Endodermal cell (in vitro differentiated cells): ENCODE results near the gene TMA16. TPM values are rescaled to one million over a fixed set of nuclear protein-coding genes. Genes with fewer than 3 reads are reported as not detected.

Experiments
- DNase-seq: peaks from one replicate; pipeline ENCODE4 v3.0.0-alpha.2; 2017
- H3K27ac ChIP-seq: 2 replicates; pipeline ENCODE4 v1.5.1; 2013; ENCODE audit warnings: mild to moderate bottlenecking, low read depth, low read length, moderate library complexity
- H3K27me3 ChIP-seq: 2 replicates; pipeline ENCODE4 v1.6.1; 2013; ENCODE audit warnings: mild to moderate bottlenecking, low read length, moderate library complexity; ENCODE audit not compliant: insufficient read depth, control insufficient read depth, poor library complexity, severe bottlenecking
- H3K36me3 ChIP-seq: 2 replicates; pipeline ENCODE4 v1.7.0; 2013; ENCODE audit warnings: mild to moderate bottlenecking, low read length, moderate library complexity; ENCODE audit not compliant: control insufficient read depth, insufficient read depth
- H3K4me1 ChIP-seq: one replicate; pipeline ENCODE4 v1.7.0; 2013; ENCODE audit warnings: low read length; ENCODE audit not compliant: control insufficient read depth, insufficient read depth
- H3K4me3 ChIP-seq: 2 replicates; pipeline ENCODE4 v1.5.1; 2013; ENCODE audit warnings: mild to moderate bottlenecking, low read length, moderate library complexity
- H3K9ac ChIP-seq: 2 replicates; pipeline ENCODE4 v1.6.1; 2013; ENCODE audit warnings: mild to moderate bottlenecking, low read length, moderate library complexity; ENCODE audit not compliant: poor library complexity, severe bottlenecking; ENCODE audit errors: extremely low read depth
- H3K9me3 ChIP-seq: 2 replicates; pipeline ENCODE4 v1.6.1; 2013; ENCODE audit warnings: mild to moderate bottlenecking, low read length, moderate library complexity; ENCODE audit not compliant: control insufficient read depth
- H3K27ac Mint-ChIP-seq: 2 replicates; pipeline ENCODE4 v1.8.0; 2020; ENCODE audit warnings: mixed read lengths
- H3K27me3 Mint-ChIP-seq: 2 replicates; pipeline ENCODE4 v1.8.0; 2021; ENCODE audit warnings: mild to moderate bottlenecking, mixed read lengths; ENCODE audit not compliant: insufficient read depth
- H3K36me3 Mint-ChIP-seq: 2 replicates; pipeline ENCODE4 v1.8.0; 2020; ENCODE audit warnings: low read depth, mixed read lengths
- H3K4me1 Mint-ChIP-seq: 2 replicates; pipeline ENCODE4 v1.8.0; 2020; ENCODE audit warnings: mixed read lengths
- H3K4me3 Mint-ChIP-seq: 2 replicates; pipeline ENCODE4 v1.8.0; 2020; ENCODE audit warnings: mild to moderate bottlenecking, moderate library complexity, mixed read lengths
- H3K9me3 Mint-ChIP-seq: 2 replicates; pipeline ENCODE4 v1.8.0; 2020; ENCODE audit warnings: mild to moderate bottlenecking, mixed read lengths
- CTCF ChIP-seq: fragments of 200-600 bp; sonication (generic); conservative IDR thresholded peaks from 2 replicates; pipeline ENCODE4 v1.5.0; 2021; ENCODE audit warnings: antibody characterized with exemption, mild to moderate bottlenecking
- WGBS, 2 experiments: methylation state at CpG; one replicate each; pipeline versions ENCODE4 v1.1.5 to v1.1.7; 2013; ENCODE audit warnings: missing lambda C conversion rate in 2 of 2, mixed read lengths in 1 of 2; ENCODE audit not compliant: insufficient coverage in 1 of 2, insufficient read length in 1 of 2; 5-methylcytosine and 5-hydroxymethylcytosine counted together
- total RNA-seq, 2 donors: library from RNA; stranded (reverse); fragmentation: NEBNext Ultra II Directional in 1 of 2; extraction: Animal tissue kit (Norgen Biotek cat#: 25700) in 1 of 2; gene quantifications; 2 replicates in 1 of 2; 3 replicates in 1 of 2; pipeline ENCODE4 v1.2.1, GENCODE V29; 2021

The TMA16 gene
- total RNA-seq, 2 donors from 2014 or later: 54.7 to 68.8 TPM

DNA sequence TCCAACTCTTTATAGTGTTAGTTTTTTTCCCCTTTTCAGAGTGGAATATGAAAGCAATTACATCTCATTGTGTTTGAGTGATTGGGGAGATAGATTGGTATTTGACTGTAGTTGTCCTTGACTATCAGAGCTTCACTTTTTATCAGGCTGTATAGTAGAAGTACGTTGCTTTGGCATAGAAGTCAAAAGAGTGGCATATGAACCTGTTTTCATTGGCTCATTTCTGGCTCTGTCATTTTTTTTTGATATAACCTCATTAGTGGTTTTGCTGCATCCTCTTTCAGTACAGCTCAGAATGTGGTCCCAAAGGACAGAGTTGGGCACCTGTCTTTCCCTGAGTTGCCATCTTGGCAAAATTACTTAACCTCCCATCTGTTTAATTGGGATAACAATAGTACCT, 1.4 kb downstream of the TMA16 start:
- Histone ChIP-seq H3K4me1 (no peaks in the 10 kb centered on the region), H3K9me3 (peaks cover 5% of the 10 kb centered on the region), H3K36me3 (peaks cover 13% of the 10 kb centered on the region), H3K27me3 (no peaks in the 10 kb centered on the region), H3K9ac (peak overlapping the region; percentile 93), H3K4me3 (peak overlapping the region; percentile 90), H3K27ac (no peak overlapping the region)
- peak overlapping the region; percentile 70 for H3K27ac Mint-ChIP-seq
- peak overlapping the region; percentile 98 for H3K4me3 Mint-ChIP-seq
- no peaks in the 10 kb centered on the region for H3K27me3 Mint-ChIP-seq
- DNase-seq: no peak
- H3K36me3 Mint-ChIP-seq: peaks cover 13% of the 10 kb centered on the region
- TF ChIP-seq CTCF: no peak
- H3K4me1 Mint-ChIP-seq: peaks cover 11% of the 10 kb centered on the region
- no peaks in the 10 kb centered on the region for H3K9me3 Mint-ChIP-seq
- 29 to 39% methylated on average over 1 of the region's 1 CpG for WGBS, 2 experiments

- no peak overlapping the region for H3K27ac Mint-ChIP-seq
- peaks cover 11% of the 10 kb centered on the region for H3K4me1 Mint-ChIP-seq
- TF ChIP-seq CTCF: no peak
Measured at GRCh38 chr4:163500586-163500985, 6.1 kb downstream of the TMA16 start.

DNA sequence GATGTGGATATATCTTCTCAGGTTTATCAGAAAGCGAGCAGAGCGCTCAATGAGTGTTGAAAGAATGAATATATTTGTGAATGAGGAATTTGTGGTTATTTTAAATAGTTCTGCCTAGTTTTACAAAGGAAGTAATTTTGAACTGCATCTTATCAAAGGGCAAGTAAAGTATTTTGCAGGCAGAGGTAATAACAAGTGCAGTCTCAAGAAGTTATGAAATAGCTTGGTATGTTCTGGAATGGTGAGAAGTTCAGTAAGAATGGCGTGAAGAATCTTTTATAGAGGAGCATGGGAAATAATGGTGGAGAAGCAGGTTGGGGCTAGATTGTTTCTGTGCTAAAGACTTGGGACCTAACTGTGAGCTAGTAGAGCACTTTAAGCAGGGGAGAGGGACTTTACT, 10.9 kb downstream of the TMA16 start:
- H3K4me3 Mint-ChIP-seq: no peak overlapping the region

More at GRCh38 chr4:163500586-163500985, 6.1 kb downstream of the TMA16 start:
- Histone ChIP-seq H3K4me3 (no peak overlapping the region), H3K4me1 (no peaks in the 10 kb centered on the region), H3K36me3 (peaks cover 16% of the 10 kb centered on the region), H3K27ac (no peak overlapping the region), H3K9ac (no peak overlapping the region), H3K9me3 (peaks cover 15% of the 10 kb centered on the region), H3K27me3 (no peaks in the 10 kb centered on the region)
- Mint-ChIP-seq H3K27me3 (no peaks in the 10 kb centered on the region), H3K9me3 (peaks cover 3% of the 10 kb centered on the region), H3K4me3 (no peak overlapping the region), H3K36me3 (peaks cover 20% of the 10 kb centered on the region)
- WGBS, 2 experiments: 97% methylated on average over 1 of the region's 1 CpG; no CpG with 5 or more reads in 1 of the 2 experiments
- no peak for DNase-seq

More for the DNA sequence above, 10.9 kb downstream of the TMA16 start:
- WGBS, 2 experiments: 92 to 95% methylated on average over 2 to 3 of the region's 3 CpGs
- peak overlapping the region; percentile 23 for H3K27ac Mint-ChIP-seq
- Histone ChIP-seq H3K9ac (no peak overlapping the region), H3K27ac (no peak overlapping the region), H3K4me3 (no peak overlapping the region), H3K4me1 (no peaks in the 10 kb centered on the region), H3K36me3 (peaks cover 43% of the 10 kb centered on the region), H3K27me3 (no peaks in the 10 kb centered on the region), H3K9me3 (peaks cover 10% of the 10 kb centered on the region)
- DNase-seq: no peak
- H3K9me3 Mint-ChIP-seq: peaks cover 3% of the 10 kb centered on the region
- peaks cover 24% of the 10 kb centered on the region for H3K36me3 Mint-ChIP-seq
- no peaks in the 10 kb centered on the region for H3K27me3 Mint-ChIP-seq
- no peak for TF ChIP-seq CTCF
- peaks cover 5% of the 10 kb centered on the region for H3K4me1 Mint-ChIP-seq
